GM19239 (cell line): ENCODE results near the gene RAB28.

Source experiments
- DNase-seq: peaks from one replicate; pipeline ENCODE4 v3.0.0; 2011; ENCODE audit warnings: low spot score; ENCODE audit not compliant: insufficient read length
- FAIRE-seq: peaks from 2 replicates; lab custom pipeline; 2011; peaks lifted over from hg19 to GRCh38; lab: Jason Lieb, UNC

The RAB28 gene

GRCh38 chr4:13329340-13329850 lies 154.7 kb downstream of the RAB28 start:
- no peak for DNase-seq
- no peak for FAIRE-seq

DNA sequence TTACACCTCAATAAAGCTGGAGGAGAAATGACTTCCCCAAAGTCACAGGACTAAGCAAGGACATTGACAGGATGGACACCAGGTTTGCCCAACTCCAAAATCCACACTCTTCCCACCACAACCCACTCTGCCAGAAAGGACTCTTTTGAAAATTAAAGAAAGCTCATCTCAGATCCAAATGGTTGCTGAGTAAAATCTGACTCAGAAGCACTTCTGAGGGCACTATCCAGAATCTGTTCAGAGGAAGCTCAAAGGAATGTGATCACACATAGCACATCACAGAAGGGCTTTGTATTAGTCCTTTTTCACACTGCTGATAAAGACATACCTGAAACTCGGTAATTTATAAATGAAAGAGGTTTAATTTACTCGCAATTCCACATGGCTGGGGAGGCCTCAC lies 155.5 kb downstream of the RAB28 start:
- no peak for FAIRE-seq

DNA sequence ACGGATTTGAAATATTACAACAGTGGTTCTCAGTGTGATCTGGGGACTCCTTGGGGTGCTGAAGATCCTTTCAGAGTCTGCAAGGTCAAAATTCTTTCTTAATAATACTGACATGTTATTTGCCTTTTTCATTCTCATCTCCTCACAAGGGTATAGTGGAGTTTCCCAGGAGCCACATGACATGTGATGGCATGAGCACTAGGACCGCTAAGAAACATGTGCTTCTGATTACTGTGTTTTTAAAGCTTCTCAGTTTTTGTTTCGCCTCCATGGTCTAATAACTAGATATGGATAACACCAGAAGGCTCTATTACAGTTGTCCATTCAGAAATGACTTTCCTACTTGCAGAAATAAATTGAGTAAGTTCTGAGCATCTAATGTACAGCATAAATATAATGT lies 156.1 kb downstream of the RAB28 start:
- FAIRE-seq = no peak
- no peak for DNase-seq

More for the DNA sequence above, 155.5 kb downstream of the RAB28 start:
- DNase-seq = no peak

GRCh38 chr4:13325744-13326143 lies 158.4 kb downstream of the RAB28 start:
- DNase-seq (no peak), FAIRE-seq (no peak)

DNA sequence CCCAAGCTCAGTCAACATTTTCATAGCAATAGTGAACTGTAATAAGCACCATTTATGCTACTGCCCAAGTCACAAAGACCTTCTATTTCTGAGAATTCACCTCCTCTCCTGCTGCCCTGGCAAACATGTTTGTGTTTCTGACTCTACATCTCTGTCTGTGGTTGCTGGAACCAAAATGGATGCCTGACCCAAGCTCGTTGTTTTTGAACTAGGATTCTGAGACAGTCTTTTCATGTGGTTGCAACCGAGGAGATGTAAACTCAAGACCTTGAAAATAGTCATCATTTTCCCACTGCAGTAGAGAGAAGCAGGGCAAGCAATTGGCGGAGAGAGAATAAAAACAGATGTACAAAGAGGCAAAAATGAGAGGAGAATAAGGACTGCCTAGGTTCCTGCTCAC lies 160.2 kb downstream of the RAB28 start:
- no peak for FAIRE-seq
- no peak for DNase-seq

DNA sequence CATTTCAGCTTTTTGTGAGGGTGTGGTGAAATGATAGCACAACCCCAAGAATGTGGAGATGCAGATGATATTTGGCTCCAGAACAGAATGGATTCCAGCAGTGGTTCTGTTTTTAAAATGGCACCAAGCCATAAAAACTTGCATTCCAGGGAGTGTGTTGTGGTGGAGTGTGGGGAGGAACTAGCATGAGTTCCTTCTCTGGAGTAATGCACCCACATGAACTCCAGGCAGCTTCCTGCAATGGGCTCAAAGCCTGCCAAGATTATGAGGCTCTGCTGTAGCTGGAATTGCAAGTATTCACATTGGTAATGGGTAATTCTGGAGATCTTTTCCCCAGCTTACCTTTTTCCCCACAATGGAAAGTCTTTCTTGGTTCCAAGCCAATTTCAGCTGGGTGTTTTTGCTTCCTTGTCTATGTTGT lies 161.4 kb downstream of the RAB28 start:
- DNase-seq (no peak), FAIRE-seq (no peak)
